ENCODE results near the gene KRTAP17-1. TPM values are rescaled to one million over a fixed set of nuclear protein-coding genes. Genes with fewer than 3 reads are reported as not detected.
"Not testable (repeated sequence)": the region's sequence is repeated elsewhere in the genome, so short reads cannot be mapped to it uniquely, and the experiment has no call there.

KRTAP17-1 gene
- total RNA-seq, 1 donor from 2014 or later = not detected

DNA sequence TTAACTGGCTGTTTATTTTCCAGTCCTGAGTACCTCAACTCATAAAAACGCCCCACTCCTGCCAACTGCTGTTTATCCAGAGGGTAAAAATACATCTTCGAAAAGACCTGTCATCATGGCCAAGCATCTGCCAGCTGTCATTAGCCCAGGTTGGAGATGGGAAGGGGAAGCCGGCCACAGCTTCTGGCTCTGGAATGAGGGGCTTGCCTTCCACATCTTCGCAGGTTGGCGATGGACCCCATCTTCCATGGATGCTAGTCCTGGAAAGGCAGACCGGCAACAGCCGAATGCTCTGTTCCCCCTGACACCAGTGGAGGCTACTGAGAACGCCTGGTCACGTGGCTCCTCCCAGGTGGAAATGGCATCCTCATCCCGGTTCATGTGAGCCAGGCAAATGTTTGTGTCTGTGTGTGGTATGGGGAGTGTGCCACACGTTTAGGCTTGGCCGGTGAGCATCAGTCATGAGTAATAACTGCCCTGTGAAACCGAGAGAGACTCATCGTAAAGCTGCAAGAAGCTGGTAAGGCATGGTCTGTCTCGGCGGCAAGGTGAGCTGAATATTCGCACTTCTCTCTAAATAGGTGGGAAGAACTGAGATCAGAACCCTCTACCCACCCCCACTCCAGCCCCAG is 420 bp upstream of the KRTAP17-1 start:
- DNase-seq (ENCODE audit: low spot score) (no peak), ATAC-seq (no peak)
- intact Hi-C loops (cut with DNase I) = no loop called here

DNA sequence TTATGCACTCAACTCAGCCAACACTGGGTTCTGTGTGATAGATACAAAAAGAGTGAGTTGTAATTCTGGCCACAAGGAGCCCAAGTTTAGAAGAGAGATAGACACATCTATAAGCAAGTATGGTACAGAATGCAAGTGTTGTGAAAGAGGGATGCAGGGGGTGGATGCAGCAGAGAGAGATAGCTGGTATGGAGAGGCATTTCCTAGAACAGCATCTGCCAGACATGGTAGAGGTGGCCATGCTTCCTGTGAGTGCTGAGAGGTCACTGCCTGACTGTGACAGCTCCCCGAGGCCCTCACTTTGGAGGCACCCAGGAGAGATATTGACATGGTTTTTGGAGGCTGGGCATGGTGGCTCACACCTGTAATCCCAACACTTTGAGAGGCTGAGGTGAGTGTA is 4.4 kb downstream of the KRTAP17-1 start:
- ATAC-seq = no peak
- DNase-seq (ENCODE audit: low spot score) = no peak
- intact Hi-C loops (cut with DNase I) = no loop called here

- ATAC-seq (peak; percentile 22), DNase-seq (ENCODE audit: low spot score) (no peak)
- intact Hi-C loops (cut with DNase I) = no loop called here
Observed at GRCh38 chr17:41308918-41309359, 6.6 kb downstream of the KRTAP17-1 start, which contains the start of gene KRTAP16-1. Gene KRTAP16-1 (minus strand): TSS chr17:41309309. CDS start chr17:41309253, 56 bp downstream.

DNA sequence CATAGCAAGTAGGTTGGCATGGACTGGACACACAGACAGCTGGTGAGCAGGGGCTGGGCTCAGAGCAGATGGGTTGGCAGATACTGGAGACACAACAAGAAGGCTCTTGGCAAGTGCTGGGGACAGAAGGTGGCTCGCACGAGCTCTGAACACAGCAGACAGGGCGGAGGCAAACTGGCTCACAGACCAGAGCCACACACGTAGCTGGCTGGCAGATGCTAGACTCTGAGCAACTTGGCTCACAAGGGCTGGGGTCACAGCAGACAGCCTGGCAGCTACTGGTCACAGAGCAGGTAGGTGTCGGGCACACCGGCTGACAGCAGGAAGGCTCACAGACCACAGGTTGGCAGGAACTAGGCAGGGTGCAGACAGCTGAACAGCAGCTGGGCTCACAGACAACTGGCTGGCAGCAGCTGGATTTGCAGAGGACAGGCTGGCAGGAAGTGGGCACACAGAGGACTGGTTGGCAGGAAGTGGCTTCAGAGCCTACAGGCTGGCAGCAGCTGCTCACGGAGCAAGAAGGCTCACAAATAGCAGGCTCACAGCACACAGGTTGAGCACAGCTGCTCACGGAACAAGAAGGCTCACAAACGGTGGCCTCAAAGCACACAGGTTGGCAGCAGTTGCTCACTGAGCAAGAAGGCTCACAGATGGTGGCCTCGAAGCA is 7.1 kb downstream of the KRTAP17-1 start:
- ATAC-seq (peak; percentile 79), DNase-seq (ENCODE audit: low spot score) (no peak)
- intact Hi-C loops (cut with DNase I) = no loop called here

DNA sequence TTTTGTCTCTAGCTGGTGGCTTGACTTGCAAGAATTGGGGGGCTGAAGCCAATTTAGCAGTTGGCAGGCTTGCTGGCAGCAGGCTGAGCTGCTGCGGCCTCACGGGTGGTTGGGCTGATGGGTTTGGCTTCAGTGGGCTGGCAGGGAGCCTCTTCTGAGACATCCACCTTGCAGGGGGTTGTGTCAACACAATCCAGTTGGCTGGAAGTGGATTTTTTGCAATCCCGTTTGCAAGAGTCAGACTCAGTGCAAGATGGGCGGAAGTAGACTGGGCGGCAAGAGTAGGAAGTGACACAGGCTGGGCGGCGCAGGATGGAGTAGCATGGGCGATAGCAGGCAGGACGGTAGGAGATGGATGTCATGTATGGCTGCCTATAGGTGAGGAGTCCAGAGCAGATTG is 7.9 kb downstream of the KRTAP17-1 start:
- intact Hi-C loops (cut with DNase I) = no loop called here
- ATAC-seq (no peak), DNase-seq (ENCODE audit: low spot score) (no peak)

- ATAC-seq = no peak
- no peak for DNase-seq (ENCODE audit: low spot score)
- intact Hi-C loops (cut with DNase I) = no loop called here
Observed at GRCh38 chr17:41304091-41304490, 11.4 kb downstream of the KRTAP17-1 start.

DNA sequence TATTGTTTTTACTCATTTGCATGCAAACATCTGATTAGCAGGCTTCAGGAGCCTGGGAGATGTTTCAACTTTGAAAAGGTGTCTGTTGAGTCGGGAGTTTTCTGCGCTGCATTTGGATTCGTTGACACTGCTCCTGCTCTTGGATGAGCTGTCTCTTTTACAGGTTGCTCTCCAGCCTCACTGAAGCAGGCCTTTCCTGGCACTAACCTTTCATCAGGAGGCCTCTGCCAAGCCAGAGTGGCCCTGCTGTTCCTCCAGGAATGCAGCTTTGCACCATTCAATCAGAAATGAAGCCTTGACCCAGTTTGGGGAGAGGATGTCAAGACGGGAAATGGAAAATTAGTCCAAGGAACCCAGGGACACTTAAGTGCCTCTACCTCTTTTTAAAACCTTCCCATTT is 12.5 kb downstream of the KRTAP17-1 start:
- DNase-seq (ENCODE audit: low spot score) = no peak
- intact Hi-C loops (cut with DNase I) = no loop called here
- ATAC-seq = no peak

- DNase-seq (ENCODE audit: low spot score) = no peak
- intact Hi-C loops (cut with DNase I) = no loop called here
- ATAC-seq = no peak
Observed at GRCh38 chr17:41301916-41302901, 13.3 kb downstream of the KRTAP17-1 start, which contains the start of gene KRTAP29-1. Gene KRTAP29-1 (minus strand): TSS chr17:41302851. CDS start chr17:41302851, 0 bp downstream.

DNA sequence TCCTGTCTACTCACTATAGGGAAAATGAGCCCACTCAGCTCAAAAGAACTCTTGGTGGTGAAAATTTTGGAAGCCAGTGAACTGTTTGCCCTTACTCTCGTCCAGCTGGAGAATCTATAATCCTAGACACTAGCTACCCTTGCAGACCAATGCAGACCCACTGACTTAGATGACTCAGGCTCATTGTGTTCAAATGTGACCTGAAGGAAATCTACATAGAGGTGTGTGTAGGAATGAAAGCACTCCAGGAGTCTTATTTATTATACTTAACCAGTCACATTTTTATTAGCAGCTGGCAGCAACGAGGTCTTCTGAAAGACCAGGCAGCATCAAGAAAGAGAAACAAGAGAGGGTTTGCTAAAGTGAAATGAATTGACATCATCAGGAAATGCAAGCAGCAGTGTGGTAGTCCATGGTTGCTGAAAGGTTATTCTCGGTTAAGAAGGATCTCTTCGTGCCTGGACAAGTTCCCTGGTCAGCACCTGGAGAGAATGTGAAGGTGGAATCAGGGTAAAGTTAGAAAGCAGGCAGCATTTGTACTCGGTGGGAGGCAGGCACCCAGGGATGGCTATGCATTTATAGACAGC is 14.2 kb downstream of the KRTAP17-1 start:
- DNase-seq (ENCODE audit: low spot score) = no peak
- no peak for ATAC-seq
- intact Hi-C loops (cut with DNase I) = no loop called here

DNA sequence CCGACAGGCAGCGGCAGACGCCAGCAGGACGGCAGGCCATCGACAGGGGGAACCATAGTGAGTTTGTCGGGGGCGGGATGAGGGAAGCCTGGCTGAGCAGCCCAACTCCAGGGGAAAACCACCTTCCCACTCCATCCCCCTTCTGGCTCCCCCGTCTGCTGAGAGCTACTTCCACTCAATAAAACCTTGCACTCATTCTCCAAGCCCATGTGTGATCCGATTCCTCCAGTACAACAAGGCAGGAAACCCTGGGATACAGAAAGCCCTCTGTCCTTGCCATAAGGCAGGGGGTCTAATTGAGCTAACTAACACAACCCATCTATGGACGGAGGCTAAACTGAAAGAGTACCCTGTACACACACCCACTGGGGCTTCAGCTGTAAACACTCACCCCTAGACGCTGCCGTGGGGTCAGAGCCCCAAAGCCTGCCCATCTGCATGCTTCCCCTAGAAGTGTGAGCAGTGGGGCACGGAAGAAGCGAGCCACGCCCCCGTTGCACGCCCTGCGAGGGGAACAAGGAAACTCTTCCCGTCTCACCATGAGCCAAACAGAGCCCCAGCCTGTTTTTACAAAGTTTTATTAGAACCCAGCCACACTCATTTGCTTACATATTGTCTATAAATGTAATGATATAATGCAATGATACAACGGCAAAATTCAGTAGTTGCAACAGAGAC is 16.9 kb downstream of the KRTAP17-1 start:
- intact Hi-C loops (cut with DNase I) = no loop called here
- no peak for DNase-seq (ENCODE audit: low spot score)
- no peak for ATAC-seq

DNA sequence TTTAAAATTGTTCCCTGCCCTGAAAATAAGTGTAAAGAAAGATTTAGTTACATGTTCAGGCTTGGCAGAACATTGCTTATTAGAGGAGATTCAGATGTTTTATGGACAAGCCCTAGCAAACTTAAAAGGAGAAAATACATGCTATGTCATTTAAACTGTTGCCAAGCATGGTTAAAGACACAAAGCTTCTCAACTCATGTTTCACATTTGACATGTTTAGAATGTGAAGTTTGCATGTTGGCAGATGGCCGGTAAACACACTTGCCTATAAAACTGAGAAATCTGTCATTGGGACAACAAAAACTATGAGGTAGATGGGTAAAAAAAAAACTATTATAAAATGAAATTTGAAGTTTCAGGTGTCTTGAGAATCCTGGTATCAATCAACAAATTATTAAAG is 18.7 kb downstream of the KRTAP17-1 start:
- intact Hi-C loops (cut with DNase I) = no loop called here
- ATAC-seq = no peak
- DNase-seq (ENCODE audit: low spot score) = no peak

- intact Hi-C loops (cut with DNase I) = no loop called here
Observed at GRCh38 chr17:41294016-41294415, 21.5 kb downstream of the KRTAP17-1 start.

DNA sequence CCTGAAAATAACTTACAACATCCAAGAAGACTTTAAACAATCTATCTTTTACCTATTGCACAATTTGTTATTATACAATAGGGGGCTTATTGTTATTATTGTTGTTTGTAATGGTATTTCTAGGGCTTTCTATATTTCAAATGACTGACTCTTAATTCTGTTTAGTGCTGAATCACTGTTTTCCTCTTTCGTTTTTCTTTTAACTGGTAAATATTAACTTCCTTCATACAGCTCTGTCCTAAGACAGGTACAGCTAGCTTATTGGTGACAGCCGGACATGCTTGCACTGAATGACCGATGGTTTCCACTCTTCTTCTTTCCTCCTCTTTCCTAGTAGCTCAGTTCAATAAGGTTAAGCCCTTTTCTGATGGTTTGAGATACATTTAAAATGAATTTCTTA is 28.5 kb downstream of the KRTAP17-1 start:
- intact Hi-C loops (cut with DNase I) = no loop called here
- no peak for ATAC-seq

More at GRCh38 chr17:41294016-41294415, 21.5 kb downstream of the KRTAP17-1 start:
- DNase-seq (ENCODE audit: low spot score) (no peak), ATAC-seq (no peak)

DNA sequence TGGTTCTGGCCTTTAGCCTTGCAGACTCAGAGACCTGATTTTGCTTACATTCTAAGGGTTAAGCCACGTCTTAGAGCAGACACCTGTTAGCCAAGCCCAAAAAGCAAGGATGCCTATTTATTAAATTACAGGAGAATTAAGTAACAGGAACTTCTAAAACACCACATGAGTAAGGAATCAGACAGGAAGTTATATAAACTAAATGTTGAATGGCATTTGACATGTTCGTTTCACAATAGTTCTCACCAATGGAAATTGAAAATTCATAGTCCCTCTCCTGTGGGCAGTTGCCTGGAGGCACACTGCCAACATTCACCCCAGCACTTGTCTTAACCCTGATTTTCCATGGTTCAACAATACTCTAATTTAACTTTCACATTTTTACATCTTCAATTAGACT is 31.0 kb downstream of the KRTAP17-1 start:
- intact Hi-C loops (cut with DNase I) = no loop called here
- DNase-seq (ENCODE audit: low spot score) = no peak
- no peak for ATAC-seq

More for the DNA sequence above, 28.5 kb downstream of the KRTAP17-1 start:
- no peak for DNase-seq (ENCODE audit: low spot score)

GRCh38 chr17:41284043-41284442 is 31.5 kb downstream of the KRTAP17-1 start:
- DNase-seq (ENCODE audit: low spot score) (no peak), ATAC-seq (no peak)
- intact Hi-C loops (cut with DNase I) = no loop called here

DNA sequence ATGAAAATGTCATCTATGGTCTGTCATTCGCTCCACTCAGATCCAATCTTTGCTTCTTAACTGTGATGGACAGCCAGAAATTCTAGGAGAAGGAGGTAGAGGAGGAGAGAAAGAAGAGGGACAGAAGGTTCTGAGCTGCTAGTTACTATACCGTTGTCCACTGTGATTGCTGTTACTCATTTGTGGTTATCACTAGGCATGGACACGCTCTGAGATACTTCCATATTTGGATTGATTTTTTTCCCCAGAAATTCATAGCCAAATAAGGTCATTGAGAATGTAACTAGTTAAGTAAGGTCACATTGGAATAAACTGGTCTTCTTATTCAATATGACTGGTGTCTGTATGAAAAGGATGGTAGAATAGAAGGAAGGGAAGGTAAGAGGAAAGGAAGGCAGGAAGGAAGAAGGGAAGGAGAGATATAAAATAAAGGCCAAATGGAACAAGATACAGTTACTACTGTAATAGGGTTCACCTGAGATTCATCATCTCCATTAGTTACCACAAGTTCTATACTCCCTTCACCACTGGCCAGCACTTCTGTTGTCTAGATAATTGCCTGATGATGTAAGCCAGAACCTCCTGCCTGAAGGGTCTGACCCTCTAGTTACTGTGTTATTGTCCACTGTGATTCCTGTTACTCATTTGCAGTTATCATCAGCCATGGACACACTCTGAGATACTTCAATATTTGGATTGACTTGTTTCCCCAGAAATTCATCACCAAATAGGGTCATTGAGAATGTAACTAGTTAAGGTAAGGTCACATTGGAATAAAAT is 37.1 kb downstream of the KRTAP17-1 start:
- intact Hi-C loops (cut with DNase I) = no loop called here
- DNase-seq (ENCODE audit: low spot score) (no peak), ATAC-seq (no peak)

DNA sequence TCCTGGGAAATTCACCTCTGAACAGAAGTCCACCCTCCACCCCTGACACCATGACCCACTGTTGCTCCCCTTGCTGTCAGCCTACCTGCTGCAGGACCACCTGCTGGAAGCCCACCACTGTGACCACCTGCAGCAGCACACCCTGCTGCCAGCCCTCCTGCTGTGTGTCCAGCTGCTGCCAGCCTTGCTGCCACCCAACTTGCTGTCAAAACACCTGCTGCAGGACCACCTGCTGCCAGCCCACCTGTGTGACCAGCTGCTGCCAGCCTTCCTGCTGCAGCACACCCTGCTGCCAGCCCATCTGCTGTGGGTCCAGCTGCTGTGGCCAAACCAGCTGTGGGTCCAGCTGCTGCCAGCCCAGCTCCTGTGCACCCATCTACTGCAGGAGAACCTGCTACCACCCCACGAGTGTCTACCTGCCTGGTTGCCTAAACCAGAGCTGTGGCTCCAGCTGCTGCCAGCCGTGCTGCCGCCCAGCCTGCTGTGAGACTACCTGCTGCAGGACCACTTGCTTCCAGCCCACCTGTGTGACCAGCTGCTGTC is 39.8 kb downstream of the KRTAP17-1 start, which contains the start of gene KRTAP9-7:
Gene KRTAP9-7, plus strand, starts transcription at position 51 of the 543 bp plus-strand sequence. Its CDS starts 0 bp downstream, at position 51.
- ATAC-seq; intact Hi-C loops (cut with DNase I): not testable (repeated sequence)

More for the DNA sequence above, 39.8 kb downstream of the KRTAP17-1 start, which contains the start of gene KRTAP9-7:
- not testable (repeated sequence) for DNase-seq (ENCODE audit: low spot score)
